ENCODE measurements around the gene CACNA2D1. TPM values are rescaled to one million over a fixed set of nuclear protein-coding genes. Genes with fewer than 3 reads are reported as not detected.

The CACNA2D1 gene
- total and polyA plus RNA-seq, 9 of the 15 experiments (the other 6 are each of a cell fraction or from before 2014, with no cell fraction given), result 0.49 TPM; not detected in 8

GRCh38 chr7:82384779-82385178, 58.8 kb downstream of the CACNA2D1 start:
- no peak overlapping the region for H3K27ac ChIP-seq (ENCODE audit: extremely low read depth, low read depth, low read length)
- H2AFZ ChIP-seq (ENCODE audit: low read depth, low read length), result no peak overlapping the region
- WGBS (ENCODE audit: insufficient coverage, low coverage, missing lambda C conversion rate), result 0% methylated on average over 2 of the region's 2 CpGs
- H3K4me3 ChIP-seq, result no peak overlapping the region
- intact Hi-C loops (cut with micrococcal nuclease) (no loop called here), in situ Hi-C loops (cut with MboI) (no loop called here)
- H3K4me2 ChIP-seq (ENCODE audit: insufficient read depth, low read length), result no peak overlapping the region
- no peak overlapping the region for H3K9ac ChIP-seq (ENCODE audit: insufficient read depth in 1 of 2, low read depth in 2 of 2, low read length in 2 of 2)
- BruUV-seq (replicated peaks), result no TSS peak
- ChIA-PET POLR2A (no interaction called here), CTCF (ENCODE audit: low intra/inter-chr PET ratio) (no interaction called here)
- no peaks in the 10 kb centered on the region for H3K79me2 ChIP-seq (ENCODE audit: control insufficient read depth, insufficient read depth, low read length)
- FAIRE-seq, result no peak
- DNase-seq (ENCODE audit: extremely low read depth in 1 of 4, low spot score in 3 of 4), result no peak
- H3K36me3 ChIP-seq (ENCODE audit: control insufficient read depth, insufficient read depth, low read length), result no peaks in the 10 kb centered on the region
- no peak for ATAC-seq
- H3K27me3 ChIP-seq (ENCODE audit: control insufficient read depth in 2 of 2, insufficient read depth in 2 of 2, low read length in 2 of 2), result no peaks in the 10 kb centered on the region
- H3K9me3 ChIP-seq (replicated peaks; ENCODE audit: control insufficient read depth, insufficient read depth, low read depth, low read length), result no peaks in the 10 kb centered on the region
- no peak for TF ChIP-seq STAT5B (CRISPR knock-in tag; IDR thresholded peaks at IDR 0.05)
- no peaks in the 10 kb centered on the region for H3K4me1 ChIP-seq (replicated peaks in 1 of 2; ENCODE audit: control insufficient read depth in 2 of 2, insufficient read depth in 2 of 2, low read length in 2 of 2)
- no peaks in the 10 kb centered on the region for H4K20me1 ChIP-seq (replicated peaks; ENCODE audit: control insufficient read depth, insufficient read depth, low read length)
- no peaks in the 10 kb centered on the region for H3K9me1 ChIP-seq (ENCODE audit: control insufficient read depth, insufficient read depth, low read length)

- intact Hi-C loops (cut with micrococcal nuclease) (no loop called here), in situ Hi-C loops (cut with MboI) (no loop called here)
- no TSS peak for BruUV-seq (replicated peaks)
- Histone ChIP-seq H3K27me3 (ENCODE audit: control insufficient read depth in 2 of 2, insufficient read depth in 2 of 2, low read length in 2 of 2) (no peaks in the 10 kb centered on the region), H3K79me2 (ENCODE audit: control insufficient read depth, insufficient read depth, low read length) (no peaks in the 10 kb centered on the region), H2AFZ (ENCODE audit: low read depth, low read length) (no peak overlapping the region), H3K4me1 (replicated peaks in 1 of 2; ENCODE audit: control insufficient read depth in 2 of 2, insufficient read depth in 2 of 2, low read length in 2 of 2) (no peaks in the 10 kb centered on the region), H3K27ac (ENCODE audit: extremely low read depth, low read depth, low read length) (no peak overlapping the region), H3K9me1 (ENCODE audit: control insufficient read depth, insufficient read depth, low read length) (no peaks in the 10 kb centered on the region), H3K9ac (ENCODE audit: insufficient read depth in 1 of 2, low read depth in 2 of 2, low read length in 2 of 2) (no peak overlapping the region), H3K9me3 (replicated peaks; ENCODE audit: control insufficient read depth, insufficient read depth, low read depth, low read length) (no peaks in the 10 kb centered on the region), H3K4me2 (ENCODE audit: insufficient read depth, low read length) (no peak overlapping the region), H3K4me3 (no peak overlapping the region), H3K36me3 (ENCODE audit: control insufficient read depth, insufficient read depth, low read length) (no peaks in the 10 kb centered on the region), H4K20me1 (replicated peaks; ENCODE audit: control insufficient read depth, insufficient read depth, low read length) (no peaks in the 10 kb centered on the region)
- CTCF ChIA-PET (ENCODE audit: low intra/inter-chr PET ratio), result no interaction called here
- no peak for ATAC-seq
- no peak for FAIRE-seq
- DNase-seq (ENCODE audit: extremely low read depth in 1 of 4, low spot score in 3 of 4), result no peak
- 1% methylated on average over 4 of the region's 4 CpGs for WGBS (ENCODE audit: insufficient coverage, low coverage, missing lambda C conversion rate)
- POLR2A ChIA-PET, result no interaction called here
- TF ChIP-seq FOS (IDR thresholded peaks at IDR 0.05; ENCODE audit: extremely low read depth, insufficient read length) (no peak), HMG20A (CRISPR knock-in tag; conservative IDR thresholded peaks at IDR 0.05) (no peak), KDM1A (IDR thresholded peaks at IDR 0.05) (no peak), MTF1 (CRISPR knock-in tag; IDR thresholded peaks at IDR 0.05; ENCODE audit: borderline replicate concordance) (no peak), HINFP (tag; conservative IDR thresholded peaks at IDR 0.05; ENCODE audit: low read depth) (no peak), CTCF (IDR thresholded peaks at IDR 0.05 in 2 of 3, conservative IDR thresholded peaks at IDR 0.05 in 1 of 3; ENCODE audit: insufficient read depth in 2 of 3, low read depth in 1 of 3, low read length in 3 of 3) (no peak), TBL1XR1 (IDR thresholded peaks at IDR 0.05; ENCODE audit: low read length in 2 of 2) (no peak), TBP (optimal IDR thresholded peaks at IDR 0.05; ENCODE audit: low read depth, low read length) (no peak)
- TF ChIP-seq, protein P1, sequence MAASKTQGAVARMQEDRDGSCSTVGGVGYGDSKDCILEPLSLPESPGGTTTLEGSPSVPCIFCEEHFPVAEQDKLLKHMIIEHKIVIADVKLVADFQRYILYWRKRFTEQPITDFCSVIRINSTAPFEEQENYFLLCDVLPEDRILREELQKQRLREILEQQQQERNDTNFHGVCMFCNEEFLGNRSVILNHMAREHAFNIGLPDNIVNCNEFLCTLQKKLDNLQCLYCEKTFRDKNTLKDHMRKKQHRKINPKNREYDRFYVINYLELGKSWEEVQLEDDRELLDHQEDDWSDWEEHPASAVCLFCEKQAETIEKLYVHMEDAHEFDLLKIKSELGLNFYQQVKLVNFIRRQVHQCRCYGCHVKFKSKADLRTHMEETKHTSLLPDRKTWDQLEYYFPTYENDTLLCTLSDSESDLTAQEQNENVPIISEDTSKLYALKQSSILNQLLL (CRISPR knock-in tag; IDR thresholded peaks at IDR 0.05; ENCODE audit: borderline replicate concordance), result no peak
Observed at GRCh38 chr7:82384051-82384464, 59.5 kb downstream of the CACNA2D1 start.

Measured in K562 (cell line).